ENCODE data around the gene FAM110D. TPM values are rescaled to one million over a fixed set of nuclear protein-coding genes. Genes with fewer than 3 reads are reported as not detected.

The FAM110D gene
- 0.46 TPM in 2 replicates for total RNA-seq (2021)
- long read RNA-seq: 0 reads

- H2BK12ac ChIP-seq (ENCODE audit: insufficient read length, low read depth, low read length): no peak within 1 kb of the TSS
Measured at GRCh38 chr1:26158908-26159742, at the start of gene FAM110D. Gene FAM110D (plus strand): TSS chr1:26159079. CDS start chr1:26161292, 2,213 bp downstream.

More at GRCh38 chr1:26158908-26159742, at the start of gene FAM110D:
- no peak for DNase-seq
- no CpG with 5 or more reads among the region's 6 CpGs for WGBS (ENCODE audit: extremely low coverage, insufficient read length, low lambda C conversion rate)
- Histone ChIP-seq H3K23ac (ENCODE audit: insufficient read length, low read depth, low read length) (no peak within 1 kb of the TSS), H3K79me1 (ENCODE audit: insufficient read depth, low read depth, low read length, poor library complexity, severe bottlenecking) (no peaks in the 10 kb centered on the region), H2AK5ac (ENCODE audit: insufficient read length, low read length) (no peak within 1 kb of the TSS), H3K9ac (ENCODE audit: extremely low read depth, insufficient read length, low read length) (peak within 1 kb of the TSS; percentile 16), H3K4me1 (ENCODE audit: insufficient read depth, low read length) (peaks cover 11% of the 10 kb centered on the region; the same call in 1 of the 2 replicates), H4K91ac (ENCODE audit: insufficient read length, low read depth, low read length) (no peak within 1 kb of the TSS), H2BK120ac (ENCODE audit: low read depth, low read length, poor library complexity, severe bottlenecking) (no peak within 1 kb of the TSS), H3T11ph (ENCODE audit: low read length) (no peak within 1 kb of the TSS), H2BK15ac (ENCODE audit: low read depth, low read length) (no peak within 1 kb of the TSS), H2BK20ac (ENCODE audit: low read depth, low read length, poor library complexity, severe bottlenecking) (no peak within 1 kb of the TSS), H3K23me2 (ENCODE audit: insufficient read length, low read depth, low read length, poor library complexity, severe bottlenecking) (peaks cover 25% of the 10 kb centered on the region), H3K27ac (ENCODE audit: insufficient read length, low read depth, low read length) (no peak within 1 kb of the TSS), H2BK5ac (ENCODE audit: insufficient read length, low read length) (no peak within 1 kb of the TSS), H3K56ac (ENCODE audit: insufficient read length, low read depth, low read length) (no peak within 1 kb of the TSS), H3K27me3 (ENCODE audit: insufficient read depth, low read length) (peaks cover 50% of the 10 kb centered on the region; the same call in 1 of the 2 replicates), H2AFZ (ENCODE audit: low read length) (no peak within 1 kb of the TSS), H4K5ac (ENCODE audit: insufficient read length, low read depth, low read length) (no peak within 1 kb of the TSS), H3K14ac (ENCODE audit: insufficient read depth, low read length) (no peak within 1 kb of the TSS), H3K4me2 (ENCODE audit: insufficient read depth, insufficient read length, low read length) (peak within 1 kb of the TSS; percentile 8), H4K20me1 (ENCODE audit: control insufficient read depth, insufficient read depth, insufficient read length) (no peaks in the 10 kb centered on the region), H4K8ac (replicated peaks; ENCODE audit: insufficient read length, low read depth, low read length) (no peak within 1 kb of the TSS), H3K4ac (ENCODE audit: low read depth, low read length) (no peak within 1 kb of the TSS), H3K9me3 (ENCODE audit: control insufficient read depth, low read depth, low read length) (no peaks in the 10 kb centered on the region), H3K79me2 (ENCODE audit: insufficient read depth, low read length) (no peaks in the 10 kb centered on the region), H3K18ac (ENCODE audit: insufficient read length, low read depth, low read length) (no peak within 1 kb of the TSS)
- peaks cover 95% of the 10 kb centered on the region for H3K27me3 Mint-ChIP-seq (ENCODE audit: low read depth)
- peak within 1 kb of the TSS; percentile 10 to 65; a peak in 4 of 5 replicates for H3K4me3 Mint-ChIP-seq
- no peaks in the 10 kb centered on the region for H3K36me3 Mint-ChIP-seq (ENCODE audit: insufficient read depth in 1 of 3, low read depth in 3 of 3)
- peaks cover 46 to 60% of the 10 kb centered on the region in 2 experiments for H3K4me1 Mint-ChIP-seq
- no peak within 1 kb of the TSS for H3K27ac Mint-ChIP-seq
- TF ChIP-seq CTCF (conservative IDR thresholded peaks at IDR 0.05): no peak
- peaks cover 0 to 4% of the 10 kb centered on the region in 2 experiments; a peak in 1 of 5 replicates for H3K9me3 Mint-ChIP-seq

Measured in H9 (cell line).